NCI-H510A (cell line): ENCODE measurements around the gene ITGAD.
"Not testable (repeated sequence)": the region's sequence is repeated elsewhere in the genome, so short reads cannot be mapped to it uniquely, and the experiment has no call there.

Experiments used
- DNase-seq: peaks from one replicate; lab custom pipeline; 2025; lab: John Stamatoyannopoulos, UW

Gene ITGAD

GRCh38 chr16:31403590-31404352 lies 10.6 kb downstream of the ITGAD start:
- no peak for DNase-seq

- no peak for DNase-seq
These were observed 11.4 kb downstream of the ITGAD start for GRCh38 chr16:31404353-31405064.

- no peak for DNase-seq
These were observed 14.3 kb downstream of the ITGAD start for GRCh38 chr16:31407406-31407805.

- DNase-seq: no peak
These were observed 16.3 kb downstream of the ITGAD start for GRCh38 chr16:31409433-31409832.

- DNase-seq: no peak
These were observed 16.9 kb downstream of the ITGAD start for GRCh38 chr16:31410082-31410481.

- DNase-seq: no peak
These were observed 18.1 kb downstream of the ITGAD start for GRCh38 chr16:31411024-31411844.

- DNase-seq: no peak
These were observed 19.6 kb downstream of the ITGAD start for GRCh38 chr16:31412750-31413149.

- no peak for DNase-seq
These were observed 20.2 kb downstream of the ITGAD start for GRCh38 chr16:31413381-31413780.

- DNase-seq: no peak
These were observed 20.8 kb downstream of the ITGAD start for GRCh38 chr16:31413943-31414342.

GRCh38 chr16:31414706-31415105 lies 21.6 kb downstream of the ITGAD start:
- no peak for DNase-seq

GRCh38 chr16:31416371-31416770 lies 23.2 kb downstream of the ITGAD start:
- no peak for DNase-seq

- DNase-seq: not testable (repeated sequence)
These were observed 23.9 kb downstream of the ITGAD start for GRCh38 chr16:31417036-31417435.

GRCh38 chr16:31417916-31418315 lies 24.8 kb downstream of the ITGAD start:
- no peak for DNase-seq

GRCh38 chr16:31420037-31420436 lies 26.9 kb downstream of the ITGAD start:
- no peak for DNase-seq

GRCh38 chr16:31421587-31421986 lies 28.5 kb downstream of the ITGAD start:
- no peak for DNase-seq

GRCh38 chr16:31423241-31423640 lies 30.1 kb downstream of the ITGAD start:
- DNase-seq: no peak

- no peak for DNase-seq
These were observed 30.7 kb downstream of the ITGAD start for GRCh38 chr16:31423801-31424200.

- DNase-seq: no peak
These were observed 34.5 kb downstream of the ITGAD start for GRCh38 chr16:31427441-31428278.

GRCh38 chr16:31428279-31428597 lies 35.1 kb downstream of the ITGAD start, which contains the start of gene COX6A2:
TSS of gene COX6A2 (minus strand) at chr16:31428360. CDS start at chr16:31428325, 35 bp downstream.
- no peak for DNase-seq

- no peak for DNase-seq
These were observed 35.6 kb downstream of the ITGAD start for GRCh38 chr16:31428638-31429247.

GRCh38 chr16:31429314-31429713 lies 36.2 kb downstream of the ITGAD start:
- no peak for DNase-seq
